ENCODE measurements around the gene CCDC102A. TPM values are rescaled to one million over a fixed set of nuclear protein-coding genes. Genes with fewer than 3 reads are reported as not detected.

The CCDC102A gene
- total RNA-seq, 1 experiment from 2014 or later: 4.5 TPM

- ChIA-PET CTCF (no interaction called here), RAD21 (ENCODE audit: low non-redundant PET in 1 of 2, low total read pairs in 2 of 2, uncharacterized antibody in 2 of 2, unreplicated experiment in 2 of 2) (no interaction called here)
- intact Hi-C loops (cut with micrococcal nuclease): no loop called here
Observed at GRCh38 chr16:57516176-57516725, 20.1 kb downstream of the CCDC102A start.

GRCh38 chr16:57514791-57515600 lies 21.4 kb downstream of the CCDC102A start:
- H3K27me3 ChIP-seq (ENCODE audit: insufficient read depth, low read length): no peaks in the 10 kb centered on the region
- H4K20me1 ChIP-seq (ENCODE audit: insufficient read depth): no peaks in the 10 kb centered on the region
- no peaks in the 10 kb centered on the region for H3K9me2 ChIP-seq (ENCODE audit: insufficient read depth)
- DNase-seq (ENCODE audit: low read depth, low spot score) (no peak), ATAC-seq (no peak)
- H3K4me2 ChIP-seq (ENCODE audit: low read length): no peak overlapping the region
- BruUV-seq (replicated peaks): no TSS peak
- no peak overlapping the region for H3K4me3 ChIP-seq (replicated peaks in 1 of 2; ENCODE audit: low read depth in 1 of 2, low read length in 2 of 2)
- no peaks in the 10 kb centered on the region for H3K4me1 ChIP-seq (ENCODE audit: control insufficient read depth in 1 of 2, insufficient read depth in 2 of 2, low read length in 2 of 2)
- TF ChIP-seq POLR2A (IDR thresholded peaks at IDR 0.05; ENCODE audit: borderline replicate concordance, extremely low read depth, insufficient read depth, insufficient read length) (no peak), CBX3 (IDR thresholded peaks at IDR 0.05; ENCODE audit: low read depth) (no peak), EZH2phosphoT487 (IDR thresholded peaks at IDR 0.05; ENCODE audit: borderline replicate concordance) (no peak), JUND (IDR thresholded peaks at IDR 0.05) (no peak)
- TF ChIP-seq, protein P1, sequence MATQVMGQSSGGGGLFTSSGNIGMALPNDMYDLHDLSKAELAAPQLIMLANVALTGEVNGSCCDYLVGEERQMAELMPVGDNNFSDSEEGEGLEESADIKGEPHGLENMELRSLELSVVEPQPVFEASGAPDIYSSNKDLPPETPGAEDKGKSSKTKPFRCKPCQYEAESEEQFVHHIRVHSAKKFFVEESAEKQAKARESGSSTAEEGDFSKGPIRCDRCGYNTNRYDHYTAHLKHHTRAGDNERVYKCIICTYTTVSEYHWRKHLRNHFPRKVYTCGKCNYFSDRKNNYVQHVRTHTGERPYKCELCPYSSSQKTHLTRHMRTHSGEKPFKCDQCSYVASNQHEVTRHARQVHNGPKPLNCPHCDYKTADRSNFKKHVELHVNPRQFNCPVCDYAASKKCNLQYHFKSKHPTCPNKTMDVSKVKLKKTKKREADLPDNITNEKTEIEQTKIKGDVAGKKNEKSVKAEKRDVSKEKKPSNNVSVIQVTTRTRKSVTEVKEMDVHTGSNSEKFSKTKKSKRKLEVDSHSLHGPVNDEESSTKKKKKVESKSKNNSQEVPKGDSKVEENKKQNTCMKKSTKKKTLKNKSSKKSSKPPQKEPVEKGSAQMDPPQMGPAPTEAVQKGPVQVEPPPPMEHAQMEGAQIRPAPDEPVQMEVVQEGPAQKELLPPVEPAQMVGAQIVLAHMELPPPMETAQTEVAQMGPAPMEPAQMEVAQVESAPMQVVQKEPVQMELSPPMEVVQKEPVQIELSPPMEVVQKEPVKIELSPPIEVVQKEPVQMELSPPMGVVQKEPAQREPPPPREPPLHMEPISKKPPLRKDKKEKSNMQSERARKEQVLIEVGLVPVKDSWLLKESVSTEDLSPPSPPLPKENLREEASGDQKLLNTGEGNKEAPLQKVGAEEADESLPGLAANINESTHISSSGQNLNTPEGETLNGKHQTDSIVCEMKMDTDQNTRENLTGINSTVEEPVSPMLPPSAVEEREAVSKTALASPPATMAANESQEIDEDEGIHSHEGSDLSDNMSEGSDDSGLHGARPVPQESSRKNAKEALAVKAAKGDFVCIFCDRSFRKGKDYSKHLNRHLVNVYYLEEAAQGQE (IDR thresholded peaks at IDR 0.05; ENCODE audit: low read depth): no peak
- no peaks in the 10 kb centered on the region for H3K36me3 ChIP-seq (ENCODE audit: control insufficient read depth in 1 of 2, insufficient read depth in 2 of 2, low read length in 2 of 2)
- no peak overlapping the region for H3K27ac ChIP-seq (ENCODE audit: low read depth, low read length)
- H3K79me2 ChIP-seq (ENCODE audit: insufficient read depth, low read length): no peaks in the 10 kb centered on the region
- ChIA-PET CTCF (no interaction called here), POLR2A (no interaction called here), RAD21 (ENCODE audit: low non-redundant PET in 1 of 2, low total read pairs in 2 of 2, uncharacterized antibody in 2 of 2, unreplicated experiment in 2 of 2) (no interaction called here)
- intact Hi-C loops (cut with micrococcal nuclease): no loop called here
- no peak overlapping the region for H3K9ac ChIP-seq (ENCODE audit: low read length)
- H2AFZ ChIP-seq (ENCODE audit: low read depth, low read length, poor library complexity, severe bottlenecking): no peak overlapping the region
- H3K9me3 ChIP-seq (ENCODE audit: control insufficient read depth in 1 of 2, insufficient read depth in 1 of 2, low read depth in 1 of 2, low read length in 2 of 2): no peaks in the 10 kb centered on the region

More at GRCh38 chr16:57516176-57516725, 20.1 kb downstream of the CCDC102A start:
- Histone ChIP-seq H3K27ac (ENCODE audit: low read depth, low read length) (no peak overlapping the region), H2AFZ (ENCODE audit: low read depth, low read length, poor library complexity, severe bottlenecking) (no peak overlapping the region), H3K4me2 (ENCODE audit: low read length) (no peak overlapping the region), H3K36me3 (ENCODE audit: control insufficient read depth in 1 of 2, insufficient read depth in 2 of 2, low read length in 2 of 2) (no peaks in the 10 kb centered on the region), H3K4me1 (ENCODE audit: control insufficient read depth in 1 of 2, insufficient read depth in 2 of 2, low read length in 2 of 2) (no peaks in the 10 kb centered on the region), H4K20me1 (ENCODE audit: insufficient read depth) (no peaks in the 10 kb centered on the region), H3K9me3 (ENCODE audit: control insufficient read depth in 1 of 2, insufficient read depth in 1 of 2, low read depth in 1 of 2, low read length in 2 of 2) (no peaks in the 10 kb centered on the region), H3K9me2 (ENCODE audit: insufficient read depth) (no peaks in the 10 kb centered on the region), H3K79me2 (ENCODE audit: insufficient read depth, low read length) (no peaks in the 10 kb centered on the region), H3K9ac (ENCODE audit: low read length) (no peak overlapping the region), H3K4me3 (replicated peaks in 1 of 2; ENCODE audit: low read depth in 1 of 2, low read length in 2 of 2) (no peak overlapping the region), H3K27me3 (ENCODE audit: insufficient read depth, low read length) (no peaks in the 10 kb centered on the region)
- TF ChIP-seq POLR2AphosphoS5 (IDR thresholded peaks at IDR 0.05; ENCODE audit: low read depth, low read length): no peak
- TF ChIP-seq ELF1 (IDR thresholded peaks at IDR 0.05; ENCODE audit: borderline replicate concordance, low read depth): no peak
- ATAC-seq (no peak), DNase-seq (ENCODE audit: low read depth, low spot score) (no peak)
- no TSS peak for BruUV-seq (replicated peaks)
- POLR2A ChIA-PET: no interaction called here

Data from HCT116 (cell line).